GM12878 (cell line): ENCODE results near the gene TGFB1I1. TPM values are rescaled to one million over a fixed set of nuclear protein-coding genes. Genes with fewer than 3 reads are reported as not detected.

ENCODE experiments used
- ATAC-seq: fragments of 200-7000 bp; cut with Tn5 transposase; 3 replicates; pipeline ENCODE4 v1.9.1; 2020; ENCODE audit warnings: mild to moderate bottlenecking, moderate library complexity
- BruUV-seq: library from RNA; stranded (reverse); fragments of 400-500 nt; replicated peaks from 2 replicates; lab custom pipeline; 2021; lab: Mats Ljungman, UMichigan
- CTCF ChIA-PET: fragments of 300-600 bp; sonication (Branson Sonifier 250); formaldehyde crosslinking; extraction: SDS; loops from one replicate; lab custom pipeline; 2021; ENCODE audit warnings: inconsistent platforms; lab: Yijun Ruan, JAX
- POLR2A ChIA-PET: fragments of 350-600 bp; formaldehyde crosslinking; extraction: SDS; loops from one replicate; lab custom pipeline; 2021; ENCODE audit warnings: inconsistent platforms; lab: Charles Lee
- RAD21 ChIA-PET: fragments of 300-600 bp; sonication (Branson Sonifier 250); formaldehyde crosslinking; loops from one replicate; lab custom pipeline; 2023; ENCODE audit warnings: antibody characterized with exemption; ENCODE audit not compliant: unreplicated experiment; lab: Charles Lee
- SMC1A ChIA-PET: fragments of 300-600 bp; sonication (Branson Sonifier 250); formaldehyde crosslinking; loops from one replicate; lab custom pipeline; 2023; ENCODE audit not compliant: unreplicated experiment, uncharacterized antibody; lab: Charles Lee
- DNase-seq: peaks from one replicate; pipeline ENCODE4 v3.0.0-alpha.2; 2011; ENCODE audit warnings: low read depth, low spot score
- FAIRE-seq: peaks from 3 replicates; lab custom pipeline; 2011; peaks lifted over from hg19 to GRCh38; lab: Jason Lieb, UNC
- H2AFZ ChIP-seq: 2 replicates; pipeline ENCODE4 v1.6.0; 2011; ENCODE audit warnings: low read depth, low read length, control low read depth; ENCODE audit not compliant: control insufficient read depth
- H3K27ac ChIP-seq: 2 replicates; pipeline ENCODE4 v1.5.1; 2011; ENCODE audit warnings: control low read depth; ENCODE audit not compliant: control insufficient read depth, insufficient read depth
- H3K27me3 ChIP-seq, 2 experiments: replicated peaks in 1 of 2; 2 replicates each; pipeline versions ENCODE4 v1.6.0 to v1.6.1; 2011; ENCODE audit warnings: low read length in 1 of 2; ENCODE audit not compliant: control insufficient read depth in 2 of 2, insufficient read depth in 2 of 2
- H3K36me3 ChIP-seq, 2 experiments: 2 replicates each; pipeline ENCODE4 v1.5.1; 2011; ENCODE audit warnings: low read length in 1 of 2; ENCODE audit not compliant: control insufficient read depth in 2 of 2, insufficient read depth in 2 of 2
- H3K4me1 ChIP-seq: 2 replicates; pipeline ENCODE4 v1.6.1; 2011; ENCODE audit warnings: mild to moderate bottlenecking, low read length, moderate library complexity, mixed read lengths; ENCODE audit not compliant: control insufficient read depth, insufficient read depth
- H3K4me2 ChIP-seq: 2 replicates; pipeline ENCODE4 v1.6.0; 2011; ENCODE audit warnings: control low read depth; ENCODE audit not compliant: control insufficient read depth, insufficient read depth
- H3K4me3 ChIP-seq: fragments of 200-600 bp; sonication (generic); 2 replicates; pipeline ENCODE4 v1.5.1; 2016
- H3K79me2 ChIP-seq: 2 replicates; pipeline ENCODE4 v1.6.0; 2011; ENCODE audit warnings: low read length; ENCODE audit not compliant: control insufficient read depth, insufficient read depth
- H3K9ac ChIP-seq: 2 replicates; pipeline ENCODE4 v1.8.0; 2011; ENCODE audit warnings: low read length, control low read depth, mixed read lengths; ENCODE audit not compliant: control insufficient read depth, insufficient read depth
- H3K9me3 ChIP-seq: replicated peaks from 3 replicates; pipeline ENCODE4 v1.5.1; 2011; ENCODE audit warnings: mild to moderate bottlenecking, low read length; ENCODE audit not compliant: control insufficient read depth, insufficient read depth
- H4K20me1 ChIP-seq: 2 replicates; pipeline ENCODE4 v1.6.0; 2011; ENCODE audit not compliant: control insufficient read depth, insufficient read depth
- CBX5 ChIP-seq: sonication (generic); IDR thresholded peaks from 2 replicates; pipeline ENCODE4 v1.6.1; 2016; ENCODE audit warnings: low read depth, moderate library complexity, mild to moderate bottlenecking, inconsistent platforms
- E2F4 ChIP-seq: IDR thresholded peaks from 2 replicates; pipeline ENCODE4 v1.6.1; 2012; ENCODE audit warnings: low read depth, low read length, improper control_type of control experiment
- EZH2 ChIP-seq: IDR thresholded peaks from 2 replicates; pipeline ENCODE4 v1.6.1; 2012; ENCODE audit warnings: low read depth, mild to moderate bottlenecking, control low read depth, inconsistent platforms, low read length, borderline replicate concordance; ENCODE audit not compliant: control insufficient read depth
- GABPA ChIP-seq: IDR thresholded peaks from 2 replicates; pipeline ENCODE4 v1.6.1; 2014; ENCODE audit warnings: antibody characterized with exemption, low read depth, mild to moderate bottlenecking, inconsistent platforms
- MEF2B ChIP-seq: fragments of 450-650 bp; IDR thresholded peaks from 2 replicates; pipeline ENCODE4 v1.6.1; 2018; ENCODE audit warnings: mild to moderate bottlenecking, moderate library complexity; ENCODE audit not compliant: partially characterized antibody, poor library complexity, severe bottlenecking
- MTA3 ChIP-seq: IDR thresholded peaks from 2 replicates; pipeline ENCODE4 v1.6.1; 2012; ENCODE audit warnings: low read length, inconsistent platforms, borderline replicate concordance
- RUNX3 ChIP-seq: IDR thresholded peaks from 2 replicates; pipeline ENCODE4 v1.6.1; 2012; ENCODE audit warnings: low read length, inconsistent platforms
- ZNF24 ChIP-seq: fragments of 450-650 bp; IDR thresholded peaks from 2 replicates; pipeline ENCODE4 v1.6.1; 2017; ENCODE audit warnings: antibody characterized with exemption, mild to moderate bottlenecking
- ZNF592 ChIP-seq: fragments of 450-650 bp; IDR thresholded peaks from 2 replicates; pipeline ENCODE4 v1.6.1; 2017; ENCODE audit warnings: mild to moderate bottlenecking, moderate library complexity
- WGBS: methylation state at CpG from one replicate; pipeline ENCODE4 v1.1.6; 2016; ENCODE audit warnings: low lambda C conversion rate; ENCODE audit not compliant: insufficient replicate concordance, insufficient coverage; ENCODE audit errors: missing lambda C conversion rate; 5-methylcytosine and 5-hydroxymethylcytosine counted together
- in situ Hi-C: fragments of 300-500 bp; cut with MboI; formaldehyde crosslinking; loops from 9 replicates; pipeline ENCODE4 v1.14.3; 2018; ENCODE audit warnings: mixed read lengths
- intact Hi-C: fragments of 100-400 bp; cut with micrococcal nuclease; formaldehyde crosslinking; loops from one replicate; pipeline ENCODE4 v1.14.2; 2022; ENCODE audit not compliant: unreplicated experiment
- polyA plus RNA-seq, 11 experiments: library from polyadenylated mRNA; depleted of rRNA in 4 of 11; unstranded in 6 of 11; stranded (reverse) in 5 of 11; fragments of >200 nt; fragmentation: Nextera tagmentation in 4 of 11; fragmentation: Illumina TruSeq in 1 of 11; extraction: Ambion mirVana in 4 of 11; extraction: Trizol in 1 of 11; gene quantifications; 1 replicate in 1 of 11; 2 replicates in 10 of 11; pipeline versions ENCODE4 v1.2.1 to v1.2.3, GENCODE V29; 2011 to 2016; ENCODE audit warnings: inconsistent platforms in 2 of 11, missing spikeins in 2 of 11, low read depth in 1 of 11
- total RNA-seq, 4 experiments: library from RNA; depleted of rRNA in 3 of 4; stranded (reverse); fragments of >200 nt in 3 of 4; fragmentation: Illumina TruSeq in 1 of 4; extraction: Trizol in 1 of 4; gene quantifications; 2 replicates each; pipeline versions ENCODE4 v1.2.1 to v1.2.3, GENCODE V29; 2013 to 2021
- TF ChIP-seq, protein P1 (sequence below): fragments of 450-650 bp; formaldehyde crosslinking; IDR thresholded peaks from 2 replicates; pipeline ENCODE4 v1.5.0; 2022; ENCODE audit warnings: mild to moderate bottlenecking, missing genetic modification characterization
- TF ChIP-seq, protein P2 (sequence below): fragments of 450-650 bp; IDR thresholded peaks from 2 replicates; pipeline ENCODE4 v1.6.1; 2017; ENCODE audit warnings: mild to moderate bottlenecking, moderate library complexity

Gene TGFB1I1
- total and polyA plus RNA-seq, 10 of the 15 experiments (the other 5 are each of a cell fraction or from before 2014, with no cell fraction given), result 0.13 to 2.3 (median 0.41) TPM; not detected in 2

- POLR2A ChIA-PET, result no interaction called here
- H4K20me1 ChIP-seq, result no peaks in the 10 kb centered on the region
- H3K27me3 ChIP-seq, result no peaks in the 10 kb centered on the region
- in situ Hi-C loops, result no loop called here
- RAD21 ChIA-PET, result no interaction called here
- no peaks in the 10 kb centered on the region; a peak in 3 of 4 replicates for H3K36me3 ChIP-seq
- H3K4me3 ChIP-seq, result no peak overlapping the region
- no peaks in the 10 kb centered on the region for H3K4me1 ChIP-seq
- SMC1A ChIA-PET, result no interaction called here
- no peaks in the 10 kb centered on the region for H3K9me3 ChIP-seq
- no peak for DNase-seq
- H2AFZ ChIP-seq, result no peak overlapping the region
- no peak overlapping the region for H3K9ac ChIP-seq
- ATAC-seq, result no peak
- BruUV-seq, result no TSS peak
- intact Hi-C loops, result no loop called here
- FAIRE-seq, result no peak
- WGBS, result 95% methylated on average over 15 of the region's 18 CpGs
- H3K79me2 ChIP-seq, result no peaks in the 10 kb centered on the region
- CTCF ChIA-PET, result no interaction called here
- H3K4me2 ChIP-seq, result no peak overlapping the region
- no peak overlapping the region for H3K27ac ChIP-seq
- TF ChIP-seq MTA3, result no peak
- TF ChIP-seq E2F4, result no peak
- no peak for TF ChIP-seq EZH2
- TF ChIP-seq, protein P1, sequence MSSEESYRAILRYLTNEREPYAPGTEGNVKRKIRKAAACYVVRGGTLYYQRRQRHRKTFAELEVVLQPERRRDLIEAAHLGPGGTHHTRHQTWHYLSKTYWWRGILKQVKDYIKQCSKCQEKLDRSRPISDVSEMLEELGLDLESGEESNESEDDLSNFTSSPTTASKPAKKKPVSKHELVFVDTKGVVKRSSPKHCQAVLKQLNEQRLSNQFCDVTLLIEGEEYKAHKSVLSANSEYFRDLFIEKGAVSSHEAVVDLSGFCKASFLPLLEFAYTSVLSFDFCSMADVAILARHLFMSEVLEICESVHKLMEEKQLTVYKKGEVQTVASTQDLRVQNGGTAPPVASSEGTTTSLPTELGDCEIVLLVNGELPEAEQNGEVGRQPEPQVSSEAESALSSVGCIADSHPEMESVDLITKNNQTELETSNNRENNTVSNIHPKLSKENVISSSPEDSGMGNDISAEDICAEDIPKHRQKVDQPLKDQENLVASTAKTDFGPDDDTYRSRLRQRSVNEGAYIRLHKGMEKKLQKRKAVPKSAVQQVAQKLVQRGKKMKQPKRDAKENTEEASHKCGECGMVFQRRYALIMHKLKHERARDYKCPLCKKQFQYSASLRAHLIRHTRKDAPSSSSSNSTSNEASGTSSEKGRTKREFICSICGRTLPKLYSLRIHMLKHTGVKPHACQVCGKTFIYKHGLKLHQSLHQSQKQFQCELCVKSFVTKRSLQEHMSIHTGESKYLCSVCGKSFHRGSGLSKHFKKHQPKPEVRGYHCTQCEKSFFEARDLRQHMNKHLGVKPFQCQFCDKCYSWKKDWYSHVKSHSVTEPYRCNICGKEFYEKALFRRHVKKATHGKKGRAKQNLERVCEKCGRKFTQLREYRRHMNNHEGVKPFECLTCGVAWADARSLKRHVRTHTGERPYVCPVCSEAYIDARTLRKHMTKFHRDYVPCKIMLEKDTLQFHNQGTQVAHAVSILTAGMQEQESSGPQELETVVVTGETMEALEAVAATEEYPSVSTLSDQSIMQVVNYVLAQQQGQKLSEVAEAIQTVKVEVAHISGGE, result no peak
- TF ChIP-seq GABPA, result no peak
- no peak for TF ChIP-seq ZNF592
- TF ChIP-seq, protein P2, sequence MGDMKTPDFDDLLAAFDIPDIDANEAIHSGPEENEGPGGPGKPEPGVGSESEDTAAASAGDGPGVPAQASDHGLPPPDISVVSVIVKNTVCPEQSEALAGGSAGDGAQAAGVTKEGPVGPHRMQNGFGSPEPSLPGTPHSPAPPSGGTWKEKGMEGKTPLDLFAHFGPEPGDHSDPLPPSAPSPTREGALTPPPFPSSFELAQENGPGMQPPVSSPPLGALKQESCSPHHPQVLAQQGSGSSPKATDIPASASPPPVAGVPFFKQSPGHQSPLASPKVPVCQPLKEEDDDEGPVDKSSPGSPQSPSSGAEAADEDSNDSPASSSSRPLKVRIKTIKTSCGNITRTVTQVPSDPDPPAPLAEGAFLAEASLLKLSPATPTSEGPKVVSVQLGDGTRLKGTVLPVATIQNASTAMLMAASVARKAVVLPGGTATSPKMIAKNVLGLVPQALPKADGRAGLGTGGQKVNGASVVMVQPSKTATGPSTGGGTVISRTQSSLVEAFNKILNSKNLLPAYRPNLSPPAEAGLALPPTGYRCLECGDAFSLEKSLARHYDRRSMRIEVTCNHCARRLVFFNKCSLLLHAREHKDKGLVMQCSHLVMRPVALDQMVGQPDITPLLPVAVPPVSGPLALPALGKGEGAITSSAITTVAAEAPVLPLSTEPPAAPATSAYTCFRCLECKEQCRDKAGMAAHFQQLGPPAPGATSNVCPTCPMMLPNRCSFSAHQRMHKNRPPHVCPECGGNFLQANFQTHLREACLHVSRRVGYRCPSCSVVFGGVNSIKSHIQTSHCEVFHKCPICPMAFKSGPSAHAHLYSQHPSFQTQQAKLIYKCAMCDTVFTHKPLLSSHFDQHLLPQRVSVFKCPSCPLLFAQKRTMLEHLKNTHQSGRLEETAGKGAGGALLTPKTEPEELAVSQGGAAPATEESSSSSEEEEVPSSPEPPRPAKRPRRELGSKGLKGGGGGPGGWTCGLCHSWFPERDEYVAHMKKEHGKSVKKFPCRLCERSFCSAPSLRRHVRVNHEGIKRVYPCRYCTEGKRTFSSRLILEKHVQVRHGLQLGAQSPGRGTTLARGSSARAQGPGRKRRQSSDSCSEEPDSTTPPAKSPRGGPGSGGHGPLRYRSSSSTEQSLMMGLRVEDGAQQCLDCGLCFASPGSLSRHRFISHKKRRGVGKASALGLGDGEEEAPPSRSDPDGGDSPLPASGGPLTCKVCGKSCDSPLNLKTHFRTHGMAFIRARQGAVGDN, result no peak
- no peak for TF ChIP-seq CBX5
- no peak for TF ChIP-seq MEF2B
- no peak for TF ChIP-seq RUNX3
- no peak for TF ChIP-seq ZNF24
Observed at GRCh38 chr16:31493506-31494125, 21.7 kb downstream of the TGFB1I1 start.
